ENCODE results near the gene DISP3.

- TF ChIP-seq EZH2phosphoT487 (IDR thresholded peaks at IDR 0.05; ENCODE audit: insufficient read depth, low read depth) (no peak), EZH2 (IDR thresholded peaks at IDR 0.05; ENCODE audit: insufficient read depth, poor library complexity, severe bottlenecking) (no peak)
Measured at GRCh38 chr1:11488201-11488770, 9.3 kb downstream of the DISP3 start.

All from GM23248 (cell line).